Stimulated activated CD4-positive, alpha-beta T cell treated with anti-CD3 and anti-CD28 coated beads, Interleukin-4, amount 100 ng/mL, for 48 hours (primary cell): ENCODE measurements around the gene ASF1A.
"Not testable (repeated sequence)": the region's sequence is repeated elsewhere in the genome, so short reads cannot be mapped to it uniquely, and the experiment has no call there.

ENCODE experiments used
- DNase-seq, 2 donors: peaks; one replicate each; pipeline ENCODE4 v3.0.0-alpha.2; 2020; ENCODE audit warnings: low read depth in 2 of 2

ASF1A gene

GRCh38 chr6:118893807-118894424, at the start of gene ASF1A:
TSS of gene ASF1A (plus strand) at chr6:118894152. CDS start at chr6:118894414, 262 bp downstream.
- DNase-seq = peak; percentile 91 to 92

- no peak for DNase-seq
These were observed 49.0 kb upstream of the ASF1A start for GRCh38 chr6:118844915-118845314.

- DNase-seq = no peak
These were observed 40.5 kb upstream of the ASF1A start for GRCh38 chr6:118853408-118853807.

GRCh38 chr6:118856301-118856700, 37.7 kb upstream of the ASF1A start:
- DNase-seq = no peak

GRCh38 chr6:118859517-118860064, 34.4 kb upstream of the ASF1A start:
- DNase-seq = no peak

GRCh38 chr6:118860363-118860762, 33.6 kb upstream of the ASF1A start:
- DNase-seq = no peak

- DNase-seq = no peak
These were observed 33.1 kb upstream of the ASF1A start for GRCh38 chr6:118860880-118861279.

- no peak for DNase-seq
These were observed 31.5 kb upstream of the ASF1A start for GRCh38 chr6:118862443-118862842.

GRCh38 chr6:118864341-118865099, 29.4 kb upstream of the ASF1A start:
- DNase-seq = no peak

GRCh38 chr6:118865100-118865391, 28.9 kb upstream of the ASF1A start:
- no peak for DNase-seq

- DNase-seq = no peak
These were observed 26.8 kb upstream of the ASF1A start for GRCh38 chr6:118867181-118867580.

- DNase-seq = not testable (repeated sequence)
These were observed 25.1 kb upstream of the ASF1A start for GRCh38 chr6:118868901-118869300.

GRCh38 chr6:118869350-118869749, 24.6 kb upstream of the ASF1A start:
- no peak for DNase-seq

- no peak for DNase-seq
These were observed 23.9 kb upstream of the ASF1A start for GRCh38 chr6:118869894-118870589.

GRCh38 chr6:118871331-118871730, 22.6 kb upstream of the ASF1A start:
- no peak for DNase-seq

GRCh38 chr6:118872318-118872717, 21.6 kb upstream of the ASF1A start:
- no peak for DNase-seq

GRCh38 chr6:118872726-118873125, 21.2 kb upstream of the ASF1A start:
- DNase-seq = no peak

GRCh38 chr6:118873239-118873638, 20.7 kb upstream of the ASF1A start:
- no peak for DNase-seq

GRCh38 chr6:118875672-118876071, 18.3 kb upstream of the ASF1A start:
- no peak for DNase-seq

GRCh38 chr6:118876198-118876597, 17.8 kb upstream of the ASF1A start:
- DNase-seq = no peak

- no peak for DNase-seq
These were observed 17.1 kb upstream of the ASF1A start for GRCh38 chr6:118876814-118877213.

- no peak for DNase-seq
These were observed 16.1 kb upstream of the ASF1A start for GRCh38 chr6:118877806-118878205.
